WI38 (cell line): ENCODE data around the gene BARX2.

Experiments used
- H3K4me3 ChIP-seq: 2 replicates; pipeline ENCODE4 v1.5.1; 2011; ENCODE audit warnings: low read depth, mild to moderate bottlenecking, control low read depth, low read length
- TF ChIP-seq, protein P1 (sequence below): IDR thresholded peaks from 2 replicates; pipeline ENCODE4 v1.5.1; 2012; ENCODE audit warnings: low read depth, mild to moderate bottlenecking, control low read depth, low read length

Gene BARX2

GRCh38 chr11:129417458-129417857 is 41.8 kb downstream of the BARX2 start:
- H3K4me3 ChIP-seq, result no peak overlapping the region
- TF ChIP-seq, protein P1, sequence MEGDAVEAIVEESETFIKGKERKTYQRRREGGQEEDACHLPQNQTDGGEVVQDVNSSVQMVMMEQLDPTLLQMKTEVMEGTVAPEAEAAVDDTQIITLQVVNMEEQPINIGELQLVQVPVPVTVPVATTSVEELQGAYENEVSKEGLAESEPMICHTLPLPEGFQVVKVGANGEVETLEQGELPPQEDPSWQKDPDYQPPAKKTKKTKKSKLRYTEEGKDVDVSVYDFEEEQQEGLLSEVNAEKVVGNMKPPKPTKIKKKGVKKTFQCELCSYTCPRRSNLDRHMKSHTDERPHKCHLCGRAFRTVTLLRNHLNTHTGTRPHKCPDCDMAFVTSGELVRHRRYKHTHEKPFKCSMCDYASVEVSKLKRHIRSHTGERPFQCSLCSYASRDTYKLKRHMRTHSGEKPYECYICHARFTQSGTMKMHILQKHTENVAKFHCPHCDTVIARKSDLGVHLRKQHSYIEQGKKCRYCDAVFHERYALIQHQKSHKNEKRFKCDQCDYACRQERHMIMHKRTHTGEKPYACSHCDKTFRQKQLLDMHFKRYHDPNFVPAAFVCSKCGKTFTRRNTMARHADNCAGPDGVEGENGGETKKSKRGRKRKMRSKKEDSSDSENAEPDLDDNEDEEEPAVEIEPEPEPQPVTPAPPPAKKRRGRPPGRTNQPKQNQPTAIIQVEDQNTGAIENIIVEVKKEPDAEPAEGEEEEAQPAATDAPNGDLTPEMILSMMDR, result no peak

GRCh38 chr11:129418039-129418438 is 42.4 kb downstream of the BARX2 start:
- TF ChIP-seq, protein P1, result no peak

GRCh38 chr11:129419386-129419785 is 43.7 kb downstream of the BARX2 start:
- TF ChIP-seq, protein P1, result no peak
- H3K4me3 ChIP-seq, result no peak overlapping the region

More at GRCh38 chr11:129418039-129418438, 42.4 kb downstream of the BARX2 start:
- no peak overlapping the region for H3K4me3 ChIP-seq

- TF ChIP-seq, protein P1, result no peak
- no peak overlapping the region for H3K4me3 ChIP-seq
These were observed 47.8 kb downstream of the BARX2 start for GRCh38 chr11:129423426-129423825.

GRCh38 chr11:129425214-129425613 is 49.6 kb downstream of the BARX2 start:
- TF ChIP-seq, protein P1, result no peak

DNA sequence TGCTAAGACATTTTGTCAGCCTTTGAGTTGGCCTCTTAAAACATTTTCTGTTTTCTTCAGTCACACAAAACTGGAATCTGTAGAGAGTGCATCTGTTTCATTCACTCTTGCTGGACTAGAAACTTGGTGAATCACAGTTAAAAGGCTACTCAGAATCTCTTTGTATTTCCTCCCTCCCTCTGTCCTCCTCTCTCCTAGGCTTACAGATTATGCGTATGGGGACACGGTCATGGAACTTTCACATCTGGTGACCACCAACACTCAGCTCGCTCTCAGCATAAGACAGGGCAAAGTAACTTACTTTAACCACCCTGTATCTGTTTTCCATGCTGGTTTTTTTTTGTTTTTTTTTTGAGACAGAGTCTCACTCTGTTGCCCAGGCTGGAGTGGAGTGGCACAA is 50.4 kb downstream of the BARX2 start:
- TF ChIP-seq, protein P1, result no peak
- no peak overlapping the region for H3K4me3 ChIP-seq

More at GRCh38 chr11:129425214-129425613, 49.6 kb downstream of the BARX2 start:
- H3K4me3 ChIP-seq, result no peak overlapping the region

GRCh38 chr11:129426776-129427175 is 51.1 kb downstream of the BARX2 start:
- H3K4me3 ChIP-seq, result no peak overlapping the region
- TF ChIP-seq, protein P1, result no peak
